NT2/D1 (cell line): Measurements from ENCODE around the gene PNPLA6.

Experiments used
- SUZ12 ChIP-seq: IDR thresholded peaks from 2 replicates; pipeline ENCODE4 v1.6.1; 2011; ENCODE audit not compliant: insufficient read length, insufficient read depth; ENCODE audit errors: extremely low read depth
- YY1 ChIP-seq: IDR thresholded peaks from 2 replicates; pipeline ENCODE4 v1.6.1; 2011; ENCODE audit not compliant: insufficient read length, insufficient read depth

DNA sequence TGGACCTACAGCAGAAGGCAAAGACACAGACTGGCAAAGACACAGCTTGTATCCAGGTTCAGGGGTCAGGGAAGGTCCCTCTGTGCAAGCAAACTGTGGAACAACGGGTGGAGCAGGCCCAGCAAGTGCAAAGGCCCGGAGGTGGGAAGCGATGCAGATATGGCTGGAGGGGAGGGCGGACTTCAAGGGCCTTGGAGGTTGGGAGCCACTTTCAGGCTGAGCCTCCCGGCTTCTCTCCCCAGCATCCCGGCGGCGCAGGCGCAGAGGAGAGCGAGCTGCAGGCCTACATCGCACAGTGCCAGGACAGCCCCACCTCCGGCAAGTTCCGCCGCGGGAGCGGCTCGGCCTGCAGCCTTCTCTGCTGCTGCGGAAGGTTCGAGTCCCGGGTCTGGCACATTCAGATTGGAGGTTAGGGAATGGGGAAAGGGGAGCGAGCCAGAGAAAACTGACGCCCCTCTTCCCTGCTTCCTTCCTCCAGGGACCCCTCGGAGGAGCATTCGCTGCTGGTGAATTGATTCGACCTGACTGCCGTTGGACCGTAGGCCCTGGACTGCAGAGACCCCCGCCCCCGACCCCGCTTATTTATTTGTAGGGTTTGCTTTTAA lies 2.1 kb upstream of the PNPLA6 start:
- TF ChIP-seq SUZ12 = no peak
- TF ChIP-seq YY1 = no peak
